ENCODE data around the gene NISCH.
"Not testable (repeated sequence)": the region's sequence is repeated elsewhere in the genome, so short reads cannot be mapped to it uniquely, and the experiment has no call there.

NISCH gene

DNA sequence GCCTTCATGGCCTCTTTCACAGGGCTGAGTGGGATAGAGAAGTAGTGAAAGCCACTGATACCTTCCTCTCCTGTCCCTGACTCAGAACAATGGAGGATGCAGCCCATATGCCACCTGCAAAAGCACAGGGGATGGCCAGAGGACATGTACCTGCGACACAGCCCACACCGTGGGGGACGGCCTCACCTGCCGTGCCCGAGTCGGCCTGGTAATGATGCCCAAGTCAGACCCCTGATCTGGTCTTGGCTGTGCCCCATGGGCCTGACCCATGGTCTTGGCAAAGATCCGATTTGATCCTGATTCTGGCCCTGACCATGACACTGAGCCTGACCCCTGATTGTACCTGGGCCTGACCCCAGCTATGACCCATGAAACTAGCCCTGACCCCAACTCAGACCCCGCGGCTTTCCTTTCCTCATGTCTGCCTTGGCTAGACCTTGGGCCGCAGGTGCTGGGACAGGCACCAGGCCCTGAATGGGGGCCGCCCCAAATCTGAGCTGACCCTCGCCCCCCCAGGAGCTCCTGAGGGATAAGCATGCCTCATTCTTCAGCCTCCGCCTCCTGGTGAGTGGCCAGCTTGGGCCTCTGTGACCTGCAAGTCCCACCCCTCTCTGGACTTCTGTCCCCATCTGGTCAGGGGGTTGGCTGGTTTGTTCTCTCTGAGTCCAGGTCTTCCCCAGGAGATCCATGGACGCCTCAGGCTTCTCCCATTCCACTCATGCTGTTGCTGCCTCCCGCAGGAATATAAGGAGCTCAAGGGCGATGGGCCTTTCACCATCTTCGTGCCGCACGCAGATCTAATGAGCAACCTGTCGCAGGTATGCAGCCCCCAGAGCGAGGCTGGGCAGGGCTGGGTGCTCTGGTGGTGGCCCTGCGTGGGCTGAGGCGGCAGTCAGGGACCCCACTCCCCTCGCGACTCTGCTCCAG lies 62.7 kb downstream of the NISCH start:
- no peak for DNase-seq

DNA sequence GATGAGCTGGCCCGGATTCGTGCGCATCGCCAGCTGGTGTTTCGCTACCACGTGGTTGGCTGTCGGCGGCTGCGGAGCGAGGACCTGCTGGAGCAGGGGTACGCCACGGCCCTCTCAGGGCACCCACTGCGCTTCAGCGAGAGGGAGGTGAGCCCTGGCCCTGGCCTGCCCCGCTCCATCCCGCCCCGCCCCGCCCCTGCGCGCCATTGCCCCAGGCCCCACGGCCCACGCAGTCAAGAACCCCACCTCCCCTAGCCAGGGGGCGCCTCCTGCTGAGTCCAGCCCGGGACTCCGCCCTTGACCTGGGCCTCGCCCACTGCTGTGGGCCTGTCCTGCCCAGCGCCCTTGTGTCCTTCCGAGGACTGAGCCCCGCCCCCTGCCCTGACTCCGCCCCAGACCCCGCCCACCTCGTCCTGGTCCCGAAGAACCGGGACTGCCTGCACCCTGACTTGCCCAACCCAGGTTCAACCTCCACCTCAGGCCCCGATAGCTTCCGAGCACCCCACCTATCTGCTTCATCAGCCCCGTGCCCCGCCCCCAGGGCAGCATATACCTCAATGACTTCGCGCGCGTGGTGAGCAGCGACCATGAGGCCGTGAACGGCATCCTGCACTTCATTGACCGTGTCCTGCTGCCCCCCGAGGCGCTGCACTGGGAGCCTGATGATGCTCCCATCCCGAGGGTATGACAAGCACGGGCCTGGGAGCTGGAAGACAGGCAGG lies 63.5 kb downstream of the NISCH start:
- DNase-seq, result no peak

DNA sequence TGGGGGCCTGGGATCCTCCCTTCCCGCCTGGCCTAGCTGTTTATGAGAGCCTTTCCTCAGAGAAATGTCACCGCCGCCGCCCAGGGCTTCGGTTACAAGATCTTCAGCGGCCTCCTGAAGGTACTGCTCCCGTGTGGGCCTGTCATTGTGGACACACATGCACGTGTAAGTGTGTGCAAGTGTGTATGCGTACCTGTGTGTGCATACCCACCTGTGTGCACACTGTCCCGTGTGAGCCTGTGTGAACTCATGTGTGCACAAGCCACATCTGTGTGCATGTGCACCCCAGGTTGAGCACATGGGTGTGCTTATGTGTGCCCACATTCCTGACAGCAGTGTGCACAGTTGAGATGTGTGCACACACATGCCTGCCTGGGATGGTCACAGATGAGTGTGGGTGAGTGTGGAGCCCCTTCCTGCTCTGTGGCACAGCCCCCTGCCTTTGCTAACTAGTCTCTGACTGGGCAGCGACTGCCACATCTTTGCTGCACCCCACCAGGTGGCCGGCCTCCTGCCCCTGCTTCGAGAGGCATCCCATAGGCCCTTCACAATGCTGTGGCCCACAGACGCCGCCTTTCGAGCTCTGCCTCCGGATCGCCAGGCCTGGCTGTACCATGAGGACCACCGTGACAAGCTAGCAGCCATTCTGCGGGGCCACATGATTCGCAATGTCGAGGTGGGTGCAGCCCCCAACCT lies 64.2 kb downstream of the NISCH start:
- DNase-seq, result no peak

DNA sequence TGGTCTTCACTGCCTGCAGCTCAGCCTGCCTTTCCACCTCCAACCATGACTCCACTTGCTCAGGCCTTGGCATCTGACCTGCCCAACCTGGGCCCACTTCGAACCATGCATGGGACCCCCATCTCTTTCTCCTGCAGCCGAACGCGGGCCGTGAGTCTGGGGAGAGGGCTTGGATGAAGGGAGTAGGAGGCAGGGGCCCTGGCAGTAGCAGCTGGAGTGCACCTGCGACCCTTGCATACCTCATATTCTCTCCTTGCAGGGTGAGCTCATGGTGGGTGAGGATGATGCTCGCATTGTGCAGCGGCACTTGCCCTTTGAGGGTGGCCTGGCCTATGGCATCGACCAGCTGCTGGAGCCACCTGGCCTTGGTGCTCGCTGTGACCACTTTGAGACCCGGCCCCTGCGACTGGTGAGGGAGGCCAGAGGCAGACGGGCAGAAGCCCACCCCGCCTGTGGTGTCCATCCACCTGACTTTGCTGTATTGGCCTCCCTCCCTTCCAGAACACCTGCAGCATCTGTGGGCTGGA lies 64.8 kb downstream of the NISCH start:
- no peak for DNase-seq

DNA sequence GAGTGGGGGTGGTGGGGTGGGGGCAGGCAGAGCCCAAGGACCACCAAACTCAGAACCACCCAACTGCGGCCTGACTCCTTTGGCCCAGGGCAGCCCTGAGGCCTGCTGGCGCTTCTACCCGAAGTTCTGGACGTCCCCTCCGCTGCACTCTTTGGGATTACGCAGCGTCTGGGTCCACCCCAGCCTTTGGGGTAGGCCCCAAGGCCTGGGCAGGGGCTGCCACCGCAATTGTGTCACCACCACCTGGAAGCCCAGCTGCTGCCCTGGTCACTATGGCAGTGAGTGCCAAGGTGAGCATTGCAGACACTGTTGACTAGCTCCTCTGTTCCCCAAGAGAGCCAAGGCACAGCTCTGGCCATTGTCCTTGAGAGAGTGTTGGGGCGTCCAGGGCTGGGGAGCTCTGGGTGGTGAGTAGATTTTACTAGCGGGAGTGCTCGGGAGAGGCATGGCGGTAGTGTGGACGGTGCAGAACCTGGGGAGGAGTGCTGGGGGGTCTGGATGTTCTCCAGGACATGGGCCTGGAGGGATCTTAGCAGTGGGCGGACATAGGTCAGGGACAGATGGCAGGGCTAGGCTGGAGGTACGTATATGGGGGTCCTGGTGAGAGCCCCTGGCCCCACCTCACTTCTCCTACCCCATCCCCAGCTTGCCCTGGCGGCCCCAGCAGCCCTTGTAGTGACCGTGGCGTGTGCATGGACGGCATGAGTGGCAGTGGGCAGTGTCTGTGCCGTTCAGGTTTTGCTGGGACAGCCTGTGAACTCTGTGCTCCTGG lies 65.5 kb downstream of the NISCH start:
- DNase-seq, result no peak

DNA sequence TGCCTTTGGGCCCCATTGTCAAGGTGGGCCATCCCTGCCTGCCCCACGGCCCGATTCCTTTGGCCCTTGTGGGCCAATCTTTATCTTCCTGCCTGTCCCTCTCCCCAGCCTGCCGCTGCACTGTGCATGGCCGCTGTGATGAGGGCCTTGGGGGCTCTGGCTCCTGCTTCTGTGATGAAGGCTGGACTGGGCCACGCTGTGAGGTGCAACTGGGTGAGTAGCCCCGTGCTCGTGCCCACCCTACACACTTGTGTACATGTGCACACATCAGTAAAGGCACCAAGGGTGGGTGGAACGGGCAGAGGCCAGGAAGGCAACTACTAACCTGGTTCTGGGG lies 66.1 kb downstream of the NISCH start:
- DNase-seq, result no peak

DNA sequence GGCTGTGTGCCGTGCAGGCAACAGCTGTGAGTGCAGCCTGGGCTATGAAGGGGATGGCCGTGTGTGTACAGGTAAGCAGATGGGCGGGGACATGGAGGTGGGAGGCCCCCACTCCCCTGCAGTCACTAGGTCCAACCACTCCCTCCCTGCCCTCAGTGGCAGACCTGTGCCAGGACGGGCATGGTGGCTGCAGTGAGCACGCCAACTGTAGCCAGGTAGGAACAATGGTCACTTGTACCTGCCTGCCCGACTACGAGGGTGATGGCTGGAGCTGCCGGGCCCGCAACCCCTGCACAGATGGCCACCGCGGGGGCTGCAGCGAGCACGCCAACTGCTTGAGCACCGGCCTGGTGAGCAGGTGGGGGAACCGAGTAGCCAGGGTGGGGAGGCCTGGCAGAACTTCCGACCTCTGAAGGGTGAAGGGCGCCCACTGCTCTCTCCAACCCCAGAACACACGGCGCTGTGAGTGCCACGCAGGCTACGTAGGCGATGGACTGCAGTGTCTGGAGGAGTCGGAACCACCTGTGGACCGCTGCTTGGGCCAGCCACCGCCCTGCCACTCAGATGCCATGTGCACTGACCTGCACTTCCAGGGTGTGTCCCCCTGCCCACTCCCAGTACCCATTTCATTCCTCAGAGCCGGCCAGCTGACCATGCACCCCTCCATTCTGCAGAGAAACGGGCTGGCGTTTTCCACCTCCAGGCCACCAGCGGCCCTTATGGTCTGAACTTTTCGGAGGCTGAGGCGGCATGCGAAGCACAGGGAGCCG lies 66.7 kb downstream of the NISCH start:
- no peak for DNase-seq

DNA sequence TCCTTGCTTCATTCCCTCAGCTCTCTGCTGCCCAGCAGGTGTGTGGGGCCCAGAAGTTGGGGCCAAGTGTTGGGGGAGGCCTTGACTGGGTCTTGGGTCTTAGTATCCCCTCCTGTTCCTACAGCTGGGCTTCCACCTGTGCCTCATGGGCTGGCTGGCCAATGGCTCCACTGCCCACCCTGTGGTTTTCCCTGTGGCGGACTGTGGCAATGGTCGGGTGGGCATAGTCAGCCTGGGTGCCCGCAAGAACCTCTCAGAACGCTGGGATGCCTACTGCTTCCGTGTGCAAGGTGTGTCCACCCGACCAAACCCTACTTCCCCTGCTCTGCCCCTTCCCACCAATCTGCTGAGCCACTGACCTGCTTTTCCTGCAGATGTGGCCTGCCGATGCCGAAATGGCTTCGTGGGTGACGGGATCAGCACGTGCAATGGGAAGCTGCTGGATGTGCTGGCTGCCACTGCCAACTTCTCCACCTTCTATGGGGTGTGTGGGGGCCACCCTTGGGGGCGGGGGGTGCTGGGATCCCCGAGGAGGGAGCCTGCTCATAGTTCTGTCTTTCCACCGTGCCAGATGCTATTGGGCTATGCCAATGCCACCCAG lies 67.3 kb downstream of the NISCH start:
- no peak for DNase-seq

DNA sequence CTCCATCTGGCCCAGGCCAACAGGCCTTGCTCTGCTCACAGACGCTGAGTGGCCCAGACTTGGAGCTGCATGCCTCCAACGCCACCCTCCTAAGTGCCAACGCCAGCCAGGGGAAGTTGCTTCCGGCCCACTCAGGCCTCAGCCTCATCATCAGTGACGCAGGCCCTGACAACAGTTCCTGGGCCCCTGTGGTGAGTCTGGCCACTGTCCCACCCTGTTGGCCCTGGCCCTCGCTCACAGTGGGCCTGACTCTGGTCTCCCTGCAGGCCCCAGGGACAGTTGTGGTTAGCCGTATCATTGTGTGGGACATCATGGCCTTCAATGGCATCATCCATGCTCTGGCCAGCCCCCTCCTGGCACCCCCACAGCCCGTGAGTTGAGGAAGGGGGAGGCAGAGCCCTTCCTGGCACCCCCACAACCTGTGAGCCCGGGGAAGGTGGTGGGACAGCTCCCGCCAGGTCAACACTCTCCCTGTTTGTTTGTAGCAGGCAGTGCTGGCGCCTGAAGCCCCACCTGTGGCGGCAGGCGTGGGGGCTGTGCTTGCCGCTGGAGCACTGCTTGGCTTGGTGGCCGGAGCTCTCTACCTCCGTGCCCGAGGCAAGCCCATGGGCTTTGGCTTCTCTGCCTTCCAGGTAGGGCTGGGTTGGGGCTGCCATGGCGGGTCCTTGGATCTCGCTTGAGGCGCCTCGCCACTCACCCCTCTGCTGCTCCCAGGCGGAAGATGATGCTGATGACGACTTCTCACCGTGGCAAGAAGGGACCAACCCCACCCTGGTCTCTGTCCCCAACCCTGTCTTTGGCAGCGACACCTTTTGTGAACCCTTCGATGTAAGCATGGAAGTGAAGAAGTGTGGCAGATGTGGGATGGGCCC lies 68.2 kb downstream of the NISCH start:
- no peak for DNase-seq

DNA sequence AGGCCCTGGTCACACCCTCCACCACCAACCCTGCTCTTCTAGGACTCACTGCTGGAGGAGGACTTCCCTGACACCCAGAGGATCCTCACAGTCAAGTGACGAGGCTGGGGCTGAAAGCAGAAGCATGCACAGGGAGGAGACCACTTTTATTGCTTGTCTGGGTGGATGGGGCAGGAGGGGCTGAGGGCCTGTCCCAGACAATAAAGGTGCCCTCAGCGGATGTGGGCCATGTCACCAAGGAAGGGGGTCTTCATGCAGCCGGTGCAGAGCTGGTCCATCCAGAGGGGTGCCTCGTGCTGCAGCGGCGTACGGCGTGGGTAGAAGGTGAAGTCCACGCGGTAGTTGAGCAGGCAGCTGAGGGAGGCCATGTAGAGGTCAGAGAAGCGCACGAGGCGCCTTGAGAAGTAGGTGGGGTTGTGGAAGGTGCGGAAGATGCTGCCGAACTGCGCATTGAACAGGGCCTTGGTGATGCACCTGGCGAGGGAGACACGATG lies 68.9 kb downstream of the NISCH start:
- DNase-seq, result no peak

DNA sequence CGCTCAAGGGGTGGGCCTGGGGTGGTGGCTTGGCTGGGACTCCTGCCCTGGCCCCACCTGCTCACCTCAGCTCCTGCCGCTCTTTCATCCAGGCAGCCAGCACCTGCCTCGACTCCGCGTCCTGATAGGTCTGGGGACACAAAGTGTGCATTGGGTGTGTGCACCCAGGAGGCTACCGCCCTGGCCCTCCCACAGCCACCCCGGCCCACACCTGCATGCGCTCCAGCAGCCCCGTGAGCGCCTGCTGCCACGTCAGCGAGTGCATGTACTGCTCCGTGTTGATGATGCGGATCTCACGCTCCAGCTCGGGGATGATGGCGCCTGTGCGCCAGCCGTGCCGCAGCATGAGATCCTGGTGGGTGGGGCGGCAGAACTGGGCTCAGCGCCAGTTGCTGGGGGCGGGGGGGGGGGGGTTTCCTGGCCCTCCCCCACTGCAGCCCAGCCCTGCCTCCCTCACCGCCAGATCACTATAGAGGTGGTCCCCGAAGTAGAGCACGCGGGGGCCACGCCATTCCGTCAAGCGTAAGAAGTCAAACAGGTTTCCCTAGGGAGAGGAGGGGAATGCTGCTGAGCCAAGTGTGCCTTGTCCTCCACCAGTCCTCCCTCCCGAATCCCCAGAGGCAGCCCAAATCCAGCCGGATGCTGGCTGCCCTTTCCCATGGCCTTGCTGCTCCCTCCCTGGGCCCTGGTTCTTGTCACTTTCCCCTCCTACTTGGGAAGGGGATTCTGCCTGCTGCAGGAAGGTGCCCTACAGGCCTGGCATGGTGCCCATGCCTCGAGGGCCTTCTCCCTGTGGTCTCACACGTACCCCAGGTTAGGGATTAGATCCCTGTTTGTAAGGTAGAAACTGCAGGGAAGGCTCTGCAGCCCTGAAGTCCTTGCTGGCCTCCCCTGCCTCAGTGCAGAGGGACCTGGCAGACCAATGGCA lies 69.6 kb downstream of the NISCH start:
- DNase-seq, result no peak

DNA sequence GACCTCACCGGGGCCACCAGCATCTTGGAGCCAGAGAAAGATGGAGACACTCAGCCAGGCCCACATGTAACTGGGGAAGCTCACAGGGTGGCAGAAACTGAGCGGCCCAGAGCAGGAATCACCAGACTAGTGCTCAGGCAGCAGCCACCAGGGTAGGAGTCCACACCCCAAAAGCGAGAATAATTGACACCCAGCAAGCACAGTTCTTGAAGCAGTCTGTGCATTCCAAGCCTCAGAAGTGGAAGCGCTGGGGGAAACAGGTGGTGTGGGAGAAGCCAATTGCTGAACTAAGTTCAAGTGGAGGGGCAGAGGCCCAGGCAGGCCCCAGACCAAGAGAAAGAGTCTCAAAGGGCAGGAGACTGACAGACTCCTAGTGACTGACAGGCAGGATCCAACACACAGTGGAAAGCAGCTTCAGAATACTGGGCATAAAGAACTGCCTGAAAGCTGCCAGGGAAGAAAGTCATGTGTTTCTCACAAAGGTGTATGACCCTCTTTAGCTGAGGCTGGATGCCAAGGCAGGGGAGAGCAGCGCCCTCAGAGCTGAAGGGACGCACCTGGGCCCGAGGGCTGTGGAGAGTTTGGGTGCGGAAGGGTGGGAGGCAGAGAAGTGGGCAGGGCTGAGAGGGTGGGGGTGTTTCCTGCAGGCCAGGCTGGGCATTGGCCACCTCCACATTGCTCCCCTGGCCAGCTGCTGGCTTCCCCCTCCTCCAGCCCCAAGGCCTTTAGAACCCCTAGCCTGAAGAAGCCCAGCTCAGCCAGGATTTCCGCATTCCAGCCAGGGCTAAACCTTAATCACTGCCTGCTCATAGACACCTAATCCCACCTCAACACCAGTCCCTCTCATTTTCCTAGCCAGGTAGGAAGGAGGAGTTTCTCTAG lies 70.5 kb downstream of the NISCH start:
- DNase-seq, result no peak

DNA sequence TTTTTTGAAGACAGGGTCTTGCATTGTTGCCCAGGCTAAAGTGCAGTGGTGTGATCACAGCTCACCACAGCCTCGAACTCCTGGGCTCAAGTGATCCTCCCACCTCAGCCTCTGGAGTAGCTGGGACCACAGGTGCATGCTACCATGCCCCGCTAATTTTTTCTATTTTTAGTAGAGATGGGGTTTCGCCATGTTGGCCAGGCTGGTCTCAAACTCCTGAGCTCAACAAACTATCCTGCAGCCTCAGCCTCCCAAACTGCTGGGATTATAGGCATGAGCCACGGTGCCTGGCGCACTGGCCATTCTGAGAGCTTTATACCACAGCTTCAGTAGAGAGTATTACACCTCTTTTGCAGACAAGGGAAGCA lies 71.3 kb downstream of the NISCH start:
- not testable (repeated sequence) for DNase-seq

DNA sequence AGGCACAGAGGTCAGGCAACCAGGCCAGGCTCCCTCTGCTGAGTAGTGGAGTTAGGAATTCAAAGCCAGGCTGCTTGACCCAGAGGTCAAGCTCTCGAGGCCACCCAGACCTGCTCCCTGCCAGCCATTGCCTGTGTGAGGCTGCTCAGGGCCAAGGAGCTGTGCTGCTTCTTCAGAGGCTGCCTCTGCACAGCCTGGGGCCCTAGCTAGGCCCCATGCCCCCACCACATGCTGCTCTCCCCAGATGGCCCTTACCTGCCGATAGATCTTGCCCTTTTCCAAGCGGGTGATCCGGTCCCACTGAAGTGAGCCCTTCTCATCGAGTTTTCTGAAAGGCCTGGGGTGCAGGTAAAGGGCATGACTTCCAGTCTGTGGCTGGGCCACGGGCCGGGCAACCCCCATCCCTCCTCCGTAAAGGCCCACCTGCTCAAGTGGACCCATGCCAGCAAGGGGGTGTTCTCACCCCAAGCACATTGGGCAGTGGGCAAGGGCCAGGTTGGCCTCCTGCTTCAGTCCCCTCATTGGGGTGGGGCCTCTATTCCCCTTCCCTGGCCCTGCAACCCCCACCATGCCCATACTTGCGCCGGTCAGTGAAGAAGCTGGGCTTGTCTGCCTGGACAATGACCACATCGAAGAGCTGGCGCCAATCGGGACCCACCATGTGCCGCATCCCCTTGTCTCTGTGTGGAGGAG lies 71.8 kb downstream of the NISCH start:
- DNase-seq, result no peak

DNA sequence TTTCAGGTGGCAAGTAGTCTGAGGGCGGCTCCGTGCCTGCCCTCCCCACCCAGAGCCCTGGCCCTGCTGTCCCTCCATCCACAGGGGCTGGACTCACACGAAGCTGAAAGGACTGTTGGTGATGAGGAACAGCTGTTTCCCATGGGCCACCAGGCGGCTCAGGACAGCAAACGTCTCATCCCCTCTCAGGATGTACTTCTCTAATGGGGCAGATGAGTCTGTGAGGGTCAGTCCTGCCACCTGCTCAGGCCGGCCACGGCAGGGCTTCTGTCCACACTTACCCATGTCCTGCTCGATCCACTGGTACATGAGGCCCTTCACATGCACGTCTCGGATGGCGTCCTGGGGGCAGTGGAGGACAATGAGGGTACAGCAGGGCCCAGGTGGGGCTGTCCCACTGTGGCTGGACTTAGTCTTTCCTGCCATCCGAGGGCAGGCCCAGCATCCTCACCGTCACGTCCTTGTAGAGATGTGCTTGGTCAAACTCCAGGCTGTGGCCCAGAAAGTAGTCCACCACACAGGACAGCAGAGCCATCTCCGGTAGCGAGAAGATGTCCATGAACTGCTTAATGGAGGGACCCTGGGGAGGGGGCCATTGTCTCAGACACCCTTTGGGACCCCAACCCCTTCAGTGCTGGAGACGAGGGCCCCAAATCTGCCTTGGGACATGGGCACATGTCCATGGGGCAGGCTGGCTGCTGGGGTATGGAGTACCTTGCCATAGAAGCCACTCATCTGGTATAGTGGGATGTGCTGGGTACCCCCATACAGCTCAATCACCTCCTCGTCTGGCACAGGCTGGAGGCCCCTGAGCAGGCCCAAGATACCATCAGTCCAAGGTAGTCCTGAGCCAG lies 72.6 kb downstream of the NISCH start:
- DNase-seq, result no peak

DNA sequence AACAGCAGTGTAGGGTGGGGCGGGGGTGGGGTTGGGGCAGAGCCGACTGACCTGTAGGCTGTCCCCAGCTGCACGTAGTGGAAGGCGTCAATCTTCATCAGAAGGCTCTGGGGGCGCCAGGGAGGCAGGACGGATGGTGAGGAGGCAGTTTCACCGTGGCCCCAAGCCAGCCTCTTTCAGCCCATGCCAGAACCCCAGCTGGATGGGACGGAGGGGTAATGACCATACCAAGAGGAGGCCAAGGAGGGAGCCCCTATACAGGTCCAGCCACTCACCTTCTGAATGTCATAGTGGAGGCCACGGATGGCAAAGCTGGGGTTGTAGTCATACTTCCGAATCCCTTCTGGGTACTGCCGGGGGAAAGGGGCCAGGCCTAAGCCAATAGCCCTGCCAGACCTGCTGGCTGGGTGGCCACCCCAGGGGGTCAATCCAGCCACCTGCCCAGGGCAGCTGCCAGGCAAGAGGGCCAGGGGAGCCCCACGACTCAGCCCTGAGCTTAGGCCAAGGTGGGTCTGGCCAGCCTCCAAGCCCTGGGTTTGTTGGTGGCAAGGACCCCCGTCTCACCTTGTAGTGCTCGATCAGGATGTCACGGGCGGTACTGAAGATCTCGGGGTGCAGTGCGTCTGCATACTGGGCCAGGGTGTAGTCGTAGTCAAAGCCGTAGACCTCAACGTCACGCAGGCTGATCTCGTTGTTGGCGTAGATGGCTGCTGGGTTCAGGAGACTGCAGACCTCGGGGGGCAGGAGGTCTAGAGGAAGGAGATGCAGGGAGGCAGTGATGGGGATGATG lies 73.4 kb downstream of the NISCH start:
- DNase-seq, result no peak
